Suprapubic skin (tissue), 4 donors: ENCODE data around the gene ATL1.

ENCODE experiments used
- POLR2A ChIP-seq, 2 donors: fragments of 450-650 bp; IDR thresholded peaks; one replicate each; pipeline ENCODE4 v1.6.1; 2017; ENCODE audit warnings: antibody characterized with exemption in 2 of 2, mild to moderate bottlenecking in 2 of 2, moderate library complexity in 2 of 2
- POLR2AphosphoS5 ChIP-seq, 3 donors: sonication (generic); formaldehyde crosslinking; IDR thresholded peaks; one replicate each; pipeline ENCODE4 v1.6.1; 2017; ENCODE audit warnings: antibody characterized with exemption in 3 of 3

- TF ChIP-seq POLR2A (IDR thresholded peaks at IDR 0.05): no peak
- no peak for TF ChIP-seq POLR2AphosphoS5 (IDR thresholded peaks at IDR 0.05)
Observed at GRCh38 chr14:50562841-50563240, 2.9 kb downstream of the ATL1 start.
